ENCODE measurements around the gene TTC9. TPM values are rescaled to one million over a fixed set of nuclear protein-coding genes. Genes with fewer than 3 reads are reported as not detected.

TTC9 gene
- total and polyA plus RNA-seq, 2 donors (not counting 1 experiment from before 2014, with no cell fraction given), result 1.9 to 4.3 TPM

- peaks cover 4% of the 10 kb centered on the region for H3K27me3 ChIP-seq (ENCODE audit: control insufficient read depth, insufficient read depth, low read length)
- no peaks in the 10 kb centered on the region for H4K20me1 ChIP-seq (ENCODE audit: control insufficient read depth, extremely low read depth, insufficient read depth, low read length)
- no peak for TF ChIP-seq CTCF (conservative IDR thresholded peaks at IDR 0.05 in 1 of 2, IDR thresholded peaks at IDR 0.05 in 1 of 2; ENCODE audit: low read depth in 1 of 2, low read length in 2 of 2)
- TF ChIP-seq EZH2 (IDR thresholded peaks at IDR 0.05; ENCODE audit: low read length, missing control alignments), result no peak
- H3K4me3 ChIP-seq (replicated peaks in 1 of 4; ENCODE audit: control extremely low read depth in 1 of 4, insufficient read depth in 1 of 4, low read depth in 3 of 4, low read length in 4 of 4), result no peak overlapping the region
- no peak overlapping the region for H3K9ac ChIP-seq (ENCODE audit: insufficient read depth, low read length)
- no peak overlapping the region for H3K27ac ChIP-seq (ENCODE audit: insufficient read depth, low read length)
- H3K4me2 ChIP-seq (ENCODE audit: extremely low read depth, insufficient read depth, low read length), result no peak overlapping the region
- H3K4me1 ChIP-seq (ENCODE audit: control insufficient read depth, extremely low read depth, insufficient read depth, low read length), result no peaks in the 10 kb centered on the region
- no peak overlapping the region for H2AFZ ChIP-seq (ENCODE audit: low read length)
- H3K36me3 ChIP-seq (ENCODE audit: control insufficient read depth, insufficient read depth, low read length), result no peaks in the 10 kb centered on the region
- DNase-seq (ENCODE audit: low read depth in 2 of 2), result no peak
- H3K9me3 ChIP-seq (ENCODE audit: control insufficient read depth, insufficient read depth, low read depth, low read length), result no peaks in the 10 kb centered on the region
- no peaks in the 10 kb centered on the region for H3K79me2 ChIP-seq (ENCODE audit: control insufficient read depth, insufficient read depth, low read length)
Observed at GRCh38 chr14:70716483-70716882, 74.8 kb downstream of the TTC9 start.

GRCh38 chr14:70716958-70717357, 75.2 kb downstream of the TTC9 start:
- Histone ChIP-seq H3K79me2 (ENCODE audit: control insufficient read depth, insufficient read depth, low read length) (no peaks in the 10 kb centered on the region), H3K4me1 (ENCODE audit: control insufficient read depth, extremely low read depth, insufficient read depth, low read length) (no peaks in the 10 kb centered on the region), H3K9ac (ENCODE audit: insufficient read depth, low read length) (no peak overlapping the region), H3K4me3 (replicated peaks in 1 of 4; ENCODE audit: control extremely low read depth in 1 of 4, insufficient read depth in 1 of 4, low read depth in 3 of 4, low read length in 4 of 4) (no peak overlapping the region), H3K4me2 (ENCODE audit: extremely low read depth, insufficient read depth, low read length) (no peak overlapping the region), H4K20me1 (ENCODE audit: control insufficient read depth, extremely low read depth, insufficient read depth, low read length) (no peaks in the 10 kb centered on the region), H3K27ac (ENCODE audit: insufficient read depth, low read length) (no peak overlapping the region), H2AFZ (ENCODE audit: low read length) (no peak overlapping the region), H3K36me3 (ENCODE audit: control insufficient read depth, insufficient read depth, low read length) (no peaks in the 10 kb centered on the region), H3K27me3 (ENCODE audit: control insufficient read depth, insufficient read depth, low read length) (peaks cover 3% of the 10 kb centered on the region), H3K9me3 (ENCODE audit: control insufficient read depth, insufficient read depth, low read depth, low read length) (no peaks in the 10 kb centered on the region)
- no peak for DNase-seq (ENCODE audit: low read depth in 2 of 2)
- TF ChIP-seq EZH2 (IDR thresholded peaks at IDR 0.05; ENCODE audit: low read length, missing control alignments), result no peak
- no peak for TF ChIP-seq CTCF (conservative IDR thresholded peaks at IDR 0.05 in 1 of 2, IDR thresholded peaks at IDR 0.05 in 1 of 2; ENCODE audit: low read depth in 1 of 2, low read length in 2 of 2)

GRCh38 chr14:70718383-70719118, 76.8 kb downstream of the TTC9 start:
- TF ChIP-seq CTCF (conservative IDR thresholded peaks at IDR 0.05 in 1 of 2, IDR thresholded peaks at IDR 0.05 in 1 of 2; ENCODE audit: low read depth in 1 of 2, low read length in 2 of 2), result no peak
- no peak for TF ChIP-seq EZH2 (IDR thresholded peaks at IDR 0.05; ENCODE audit: low read length, missing control alignments)
- Histone ChIP-seq H3K4me1 (ENCODE audit: control insufficient read depth, extremely low read depth, insufficient read depth, low read length) (no peaks in the 10 kb centered on the region), H3K79me2 (ENCODE audit: control insufficient read depth, insufficient read depth, low read length) (no peaks in the 10 kb centered on the region), H3K9me3 (ENCODE audit: control insufficient read depth, insufficient read depth, low read depth, low read length) (no peaks in the 10 kb centered on the region), H3K27ac (ENCODE audit: insufficient read depth, low read length) (no peak overlapping the region), H4K20me1 (ENCODE audit: control insufficient read depth, extremely low read depth, insufficient read depth, low read length) (no peaks in the 10 kb centered on the region), H3K4me2 (ENCODE audit: extremely low read depth, insufficient read depth, low read length) (no peak overlapping the region), H3K36me3 (ENCODE audit: control insufficient read depth, insufficient read depth, low read length) (no peaks in the 10 kb centered on the region), H3K27me3 (ENCODE audit: control insufficient read depth, insufficient read depth, low read length) (peaks cover 3% of the 10 kb centered on the region), H3K4me3 (replicated peaks in 1 of 4; ENCODE audit: control extremely low read depth in 1 of 4, insufficient read depth in 1 of 4, low read depth in 3 of 4, low read length in 4 of 4) (no peak overlapping the region), H2AFZ (ENCODE audit: low read length) (no peak overlapping the region), H3K9ac (ENCODE audit: insufficient read depth, low read length) (no peak overlapping the region)
- no peak for DNase-seq (ENCODE audit: low read depth in 2 of 2)

Data from fibroblast of lung (primary cell).